ENCODE data around the gene ODC1. TPM values are rescaled to one million over a fixed set of nuclear protein-coding genes. Genes with fewer than 3 reads are reported as not detected.

ODC1 gene
- total RNA-seq, 1 donor from 2014 or later: 12.1 TPM

- no peaks in the 10 kb centered on the region for H3K9me3 Mint-ChIP-seq (ENCODE audit: unreplicated experiment)
- peaks cover 13% of the 10 kb centered on the region for H3K27me3 Mint-ChIP-seq (ENCODE audit: unreplicated experiment)
- peaks cover 5% of the 10 kb centered on the region for H3K36me3 Mint-ChIP-seq (ENCODE audit: low read depth, unreplicated experiment)
- H3K4me1 Mint-ChIP-seq (ENCODE audit: unreplicated experiment): peaks cover 2% of the 10 kb centered on the region
- no peak for DNase-seq (ENCODE audit: low spot score)
- H3K27ac Mint-ChIP-seq (ENCODE audit: unreplicated experiment): no peak overlapping the region
- no peak for TF ChIP-seq CTCF (IDR thresholded peaks at IDR 0.05; ENCODE audit: unreplicated experiment)
- H3K4me3 Mint-ChIP-seq (ENCODE audit: unreplicated experiment): no peak overlapping the region
Observed at GRCh38 chr2:10432311-10433181, 15.6 kb downstream of the ODC1 start.

- H3K36me3 Mint-ChIP-seq (ENCODE audit: low read depth, unreplicated experiment): peaks cover 5% of the 10 kb centered on the region
- no peak for DNase-seq (ENCODE audit: low spot score)
- no peak overlapping the region for H3K27ac Mint-ChIP-seq (ENCODE audit: unreplicated experiment)
- H3K4me3 Mint-ChIP-seq (ENCODE audit: unreplicated experiment): no peak overlapping the region
- no peak for TF ChIP-seq CTCF (IDR thresholded peaks at IDR 0.05; ENCODE audit: unreplicated experiment)
- no peaks in the 10 kb centered on the region for H3K9me3 Mint-ChIP-seq (ENCODE audit: unreplicated experiment)
- H3K4me1 Mint-ChIP-seq (ENCODE audit: unreplicated experiment): peaks cover 2% of the 10 kb centered on the region
- H3K27me3 Mint-ChIP-seq (ENCODE audit: unreplicated experiment): peaks cover 10% of the 10 kb centered on the region
Observed at GRCh38 chr2:10431797-10432196, 16.3 kb downstream of the ODC1 start.

GRCh38 chr2:10430886-10431622, 17.1 kb downstream of the ODC1 start:
- no peak for DNase-seq (ENCODE audit: low spot score)
- no peak for TF ChIP-seq CTCF (IDR thresholded peaks at IDR 0.05; ENCODE audit: unreplicated experiment)
- Mint-ChIP-seq H3K27me3 (ENCODE audit: unreplicated experiment) (peaks cover 10% of the 10 kb centered on the region), H3K36me3 (ENCODE audit: low read depth, unreplicated experiment) (peaks cover 5% of the 10 kb centered on the region), H3K9me3 (ENCODE audit: unreplicated experiment) (no peaks in the 10 kb centered on the region), H3K27ac (ENCODE audit: unreplicated experiment) (no peak overlapping the region), H3K4me3 (ENCODE audit: unreplicated experiment) (no peak overlapping the region), H3K4me1 (ENCODE audit: unreplicated experiment) (peaks cover 2% of the 10 kb centered on the region)

- Mint-ChIP-seq H3K27ac (ENCODE audit: unreplicated experiment) (no peak overlapping the region), H3K4me1 (ENCODE audit: unreplicated experiment) (peaks cover 2% of the 10 kb centered on the region), H3K4me3 (ENCODE audit: unreplicated experiment) (no peak overlapping the region), H3K36me3 (ENCODE audit: low read depth, unreplicated experiment) (peaks cover 5% of the 10 kb centered on the region), H3K27me3 (ENCODE audit: unreplicated experiment) (peaks cover 10% of the 10 kb centered on the region), H3K9me3 (ENCODE audit: unreplicated experiment) (no peaks in the 10 kb centered on the region)
- TF ChIP-seq CTCF (IDR thresholded peaks at IDR 0.05; ENCODE audit: unreplicated experiment): no peak
- no peak for DNase-seq (ENCODE audit: low spot score)
Observed at GRCh38 chr2:10428924-10429323, 19.2 kb downstream of the ODC1 start.

GRCh38 chr2:10428355-10428754, 19.8 kb downstream of the ODC1 start:
- peaks cover 7% of the 10 kb centered on the region for H3K36me3 Mint-ChIP-seq (ENCODE audit: low read depth, unreplicated experiment)
- H3K27ac Mint-ChIP-seq (ENCODE audit: unreplicated experiment): no peak overlapping the region
- no peak for DNase-seq (ENCODE audit: low spot score)
- no peak for TF ChIP-seq CTCF (IDR thresholded peaks at IDR 0.05; ENCODE audit: unreplicated experiment)
- no peaks in the 10 kb centered on the region for H3K9me3 Mint-ChIP-seq (ENCODE audit: unreplicated experiment)
- H3K4me1 Mint-ChIP-seq (ENCODE audit: unreplicated experiment): peaks cover 1% of the 10 kb centered on the region
- H3K27me3 Mint-ChIP-seq (ENCODE audit: unreplicated experiment): peaks cover 10% of the 10 kb centered on the region
- H3K4me3 Mint-ChIP-seq (ENCODE audit: unreplicated experiment): no peak overlapping the region

Measured in endothelial cell (in vitro differentiated cells).